Neural crest cell (in vitro differentiated cells): Measurements from ENCODE around the gene ABCG1. TPM values are rescaled to one million over a fixed set of nuclear protein-coding genes. Genes with fewer than 3 reads are reported as not detected.

Experiments
- DNase-seq: peaks from one replicate; pipeline ENCODE4 v3.0.0; 2021; ENCODE audit warnings: low read depth, mixed read lengths, low spot score
- H3K27ac Mint-ChIP-seq: one replicate; pipeline ENCODE4 v1.8.0; 2021; ENCODE audit warnings: mild to moderate bottlenecking, mixed read lengths; ENCODE audit not compliant: unreplicated experiment
- H3K27me3 Mint-ChIP-seq: 2 replicates; pipeline ENCODE4 v1.8.0; 2021; ENCODE audit warnings: low read depth, mild to moderate bottlenecking, mixed read lengths
- H3K36me3 Mint-ChIP-seq: 2 replicates; pipeline ENCODE4 v1.8.0; 2021; ENCODE audit warnings: low read depth, mild to moderate bottlenecking, mixed read lengths
- H3K4me1 Mint-ChIP-seq: 2 replicates; pipeline ENCODE4 v1.8.0; 2021; ENCODE audit warnings: mixed read lengths
- H3K4me3 Mint-ChIP-seq: one replicate; pipeline ENCODE4 v1.8.0; 2021; ENCODE audit warnings: mild to moderate bottlenecking, mixed read lengths
- H3K9me3 Mint-ChIP-seq: 2 replicates; pipeline ENCODE4 v1.8.0; 2021; ENCODE audit warnings: mixed read lengths
- total RNA-seq: library from RNA; stranded (reverse); gene quantifications from 2 replicates; pipeline ENCODE4 v1.2.1, GENCODE V29; 2021
- TF ChIP-seq, protein P1 (sequence below): fragments of 200-600 bp; sonication (generic); conservative IDR thresholded peaks from 2 replicates; pipeline ENCODE4 v1.5.0; 2021; ENCODE audit warnings: antibody characterized with exemption, mild to moderate bottlenecking

ABCG1 gene
- total RNA-seq, 1 donor from 2014 or later, result 3.3 TPM

DNA sequence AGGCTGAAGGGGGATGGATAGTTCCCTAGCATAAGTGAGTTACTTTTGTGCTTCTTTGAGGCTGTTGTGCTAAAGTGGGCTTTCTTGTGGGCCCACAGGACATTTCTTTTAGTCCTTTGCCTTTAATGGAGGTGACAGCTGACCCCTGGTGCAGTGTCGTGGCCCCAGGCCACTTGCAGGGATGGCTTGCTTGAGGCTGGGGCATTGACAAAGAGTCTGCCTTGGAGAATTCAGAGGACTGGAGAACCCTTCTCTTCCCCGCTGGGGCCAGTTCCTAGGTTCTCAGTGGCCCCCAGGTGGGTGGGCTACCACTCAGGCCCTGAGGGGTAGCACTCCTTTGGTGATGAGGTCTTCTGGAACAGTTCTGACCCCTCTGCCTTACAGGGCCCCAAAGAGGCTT, 12.8 kb downstream of the ABCG1 start:
- H3K4me1 Mint-ChIP-seq, result peaks cover 61% of the 10 kb centered on the region
- H3K9me3 Mint-ChIP-seq, result no peaks in the 10 kb centered on the region
- no peak overlapping the region for H3K27ac Mint-ChIP-seq
- DNase-seq, result no peak
- H3K4me3 Mint-ChIP-seq, result no peak overlapping the region
- TF ChIP-seq, protein P1, sequence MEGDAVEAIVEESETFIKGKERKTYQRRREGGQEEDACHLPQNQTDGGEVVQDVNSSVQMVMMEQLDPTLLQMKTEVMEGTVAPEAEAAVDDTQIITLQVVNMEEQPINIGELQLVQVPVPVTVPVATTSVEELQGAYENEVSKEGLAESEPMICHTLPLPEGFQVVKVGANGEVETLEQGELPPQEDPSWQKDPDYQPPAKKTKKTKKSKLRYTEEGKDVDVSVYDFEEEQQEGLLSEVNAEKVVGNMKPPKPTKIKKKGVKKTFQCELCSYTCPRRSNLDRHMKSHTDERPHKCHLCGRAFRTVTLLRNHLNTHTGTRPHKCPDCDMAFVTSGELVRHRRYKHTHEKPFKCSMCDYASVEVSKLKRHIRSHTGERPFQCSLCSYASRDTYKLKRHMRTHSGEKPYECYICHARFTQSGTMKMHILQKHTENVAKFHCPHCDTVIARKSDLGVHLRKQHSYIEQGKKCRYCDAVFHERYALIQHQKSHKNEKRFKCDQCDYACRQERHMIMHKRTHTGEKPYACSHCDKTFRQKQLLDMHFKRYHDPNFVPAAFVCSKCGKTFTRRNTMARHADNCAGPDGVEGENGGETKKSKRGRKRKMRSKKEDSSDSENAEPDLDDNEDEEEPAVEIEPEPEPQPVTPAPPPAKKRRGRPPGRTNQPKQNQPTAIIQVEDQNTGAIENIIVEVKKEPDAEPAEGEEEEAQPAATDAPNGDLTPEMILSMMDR, result no peak
- H3K36me3 Mint-ChIP-seq, result no peaks in the 10 kb centered on the region
- H3K27me3 Mint-ChIP-seq, result peaks cover 12% of the 10 kb centered on the region

DNA sequence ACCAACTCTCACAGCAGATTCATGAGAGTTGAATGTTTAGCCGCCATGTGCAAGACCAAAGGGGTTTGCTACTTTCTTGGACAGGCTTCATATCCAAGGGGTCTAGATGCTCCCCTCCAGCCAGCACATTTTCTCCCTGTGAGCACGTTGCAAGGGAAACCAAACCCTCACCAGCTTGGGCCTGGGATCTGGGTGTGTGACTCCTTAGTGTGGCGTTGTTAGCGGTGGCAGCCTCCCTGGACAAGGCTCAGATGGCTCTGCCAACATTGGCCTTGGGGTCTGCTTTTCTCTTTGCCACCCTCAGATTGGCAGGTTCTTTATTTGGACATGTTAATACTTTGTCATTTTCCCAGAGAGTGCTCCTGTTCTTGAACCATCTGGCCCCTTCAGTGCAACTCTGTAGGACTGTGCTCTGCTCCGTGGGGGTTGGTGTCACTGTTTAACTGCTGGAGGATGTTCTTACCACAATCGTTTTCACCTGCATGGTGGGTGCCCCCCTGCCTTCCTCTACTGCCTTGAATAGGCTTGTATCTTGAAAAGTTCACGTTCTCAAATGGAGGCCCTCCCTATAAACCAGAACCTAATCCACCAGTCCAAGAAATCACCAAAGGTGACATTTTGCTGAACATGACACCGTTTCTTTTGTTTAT, 13.4 kb downstream of the ABCG1 start:
- no peak for DNase-seq
- TF ChIP-seq, protein P1, result no peak
- Mint-ChIP-seq H3K27me3 (peaks cover 18% of the 10 kb centered on the region), H3K4me3 (no peak overlapping the region), H3K27ac (no peak overlapping the region), H3K36me3 (no peaks in the 10 kb centered on the region), H3K9me3 (no peaks in the 10 kb centered on the region), H3K4me1 (peaks cover 55% of the 10 kb centered on the region)

DNA sequence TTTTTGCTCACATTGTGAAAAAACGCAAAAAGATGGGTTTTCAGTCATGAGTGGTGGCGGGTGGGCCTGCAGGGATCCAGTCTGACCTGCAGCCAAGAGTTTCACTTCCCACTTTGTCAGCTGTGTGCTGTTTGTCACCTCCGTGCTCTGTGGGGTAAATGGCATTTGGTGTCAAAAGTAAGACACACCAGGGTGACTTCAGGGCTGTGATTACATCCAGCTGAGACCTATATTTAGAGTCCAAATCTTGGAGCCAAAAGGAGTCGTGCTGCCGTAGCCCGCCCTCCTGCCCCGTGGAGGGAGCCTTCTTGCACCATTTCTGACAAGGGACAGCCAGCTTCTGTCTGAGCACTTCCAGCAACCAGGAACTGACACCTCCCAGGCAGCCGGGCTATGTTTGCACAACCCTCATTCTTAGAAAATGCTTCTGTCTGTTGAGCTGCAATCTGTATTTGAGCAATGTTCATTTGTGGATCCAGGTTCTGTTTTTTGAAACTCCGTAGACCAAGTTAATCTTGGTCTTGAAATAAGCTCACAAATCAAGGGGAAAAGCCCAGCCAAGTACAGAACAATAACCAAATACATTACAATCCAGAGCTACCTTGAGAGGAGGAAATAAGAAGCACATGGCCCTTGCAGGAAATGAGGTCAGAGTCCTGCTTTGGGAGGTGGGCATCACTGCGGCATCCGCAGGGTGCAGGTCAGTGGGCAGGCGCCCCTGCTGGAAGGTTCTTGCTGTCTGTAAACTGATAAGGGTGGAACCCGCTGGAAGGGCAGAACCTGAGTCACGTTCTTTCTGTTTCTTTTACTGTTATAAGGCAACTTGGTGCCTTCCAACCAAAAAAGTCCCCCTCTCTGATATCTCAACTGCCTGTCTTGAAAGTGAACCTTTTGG, 14.4 kb downstream of the ABCG1 start:
- H3K9me3 Mint-ChIP-seq, result no peaks in the 10 kb centered on the region
- TF ChIP-seq, protein P1, result no peak
- H3K27ac Mint-ChIP-seq, result no peak overlapping the region
- peak overlapping the region; percentile 26 for H3K4me3 Mint-ChIP-seq
- peaks cover 19% of the 10 kb centered on the region for H3K27me3 Mint-ChIP-seq
- H3K4me1 Mint-ChIP-seq, result peaks cover 48% of the 10 kb centered on the region
- H3K36me3 Mint-ChIP-seq, result no peaks in the 10 kb centered on the region
- DNase-seq, result no peak

DNA sequence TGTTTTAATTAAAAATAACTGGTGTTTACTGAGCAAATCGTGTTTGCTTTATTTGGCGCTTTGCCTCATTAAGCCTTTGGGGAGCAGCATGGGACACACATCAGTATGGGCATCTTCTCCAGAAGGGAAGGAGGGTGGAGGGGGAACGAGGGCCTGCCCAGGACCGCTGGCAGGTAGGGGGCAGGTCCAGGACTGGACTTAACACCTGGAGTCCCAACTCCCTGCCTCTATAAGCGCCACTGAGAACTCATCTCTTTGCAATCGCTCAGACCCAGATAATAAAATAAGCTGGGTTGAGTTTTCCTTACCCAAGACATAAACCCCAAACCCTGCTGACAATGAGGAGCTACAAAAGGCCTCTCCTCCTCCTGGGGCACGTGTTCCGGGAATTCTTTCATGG, 15.1 kb downstream of the ABCG1 start:
- no peak for DNase-seq
- Mint-ChIP-seq H3K4me3 (no peak overlapping the region), H3K36me3 (no peaks in the 10 kb centered on the region), H3K27ac (no peak overlapping the region), H3K4me1 (peaks cover 46% of the 10 kb centered on the region), H3K9me3 (no peaks in the 10 kb centered on the region), H3K27me3 (peaks cover 19% of the 10 kb centered on the region)
- TF ChIP-seq, protein P1, result no peak

DNA sequence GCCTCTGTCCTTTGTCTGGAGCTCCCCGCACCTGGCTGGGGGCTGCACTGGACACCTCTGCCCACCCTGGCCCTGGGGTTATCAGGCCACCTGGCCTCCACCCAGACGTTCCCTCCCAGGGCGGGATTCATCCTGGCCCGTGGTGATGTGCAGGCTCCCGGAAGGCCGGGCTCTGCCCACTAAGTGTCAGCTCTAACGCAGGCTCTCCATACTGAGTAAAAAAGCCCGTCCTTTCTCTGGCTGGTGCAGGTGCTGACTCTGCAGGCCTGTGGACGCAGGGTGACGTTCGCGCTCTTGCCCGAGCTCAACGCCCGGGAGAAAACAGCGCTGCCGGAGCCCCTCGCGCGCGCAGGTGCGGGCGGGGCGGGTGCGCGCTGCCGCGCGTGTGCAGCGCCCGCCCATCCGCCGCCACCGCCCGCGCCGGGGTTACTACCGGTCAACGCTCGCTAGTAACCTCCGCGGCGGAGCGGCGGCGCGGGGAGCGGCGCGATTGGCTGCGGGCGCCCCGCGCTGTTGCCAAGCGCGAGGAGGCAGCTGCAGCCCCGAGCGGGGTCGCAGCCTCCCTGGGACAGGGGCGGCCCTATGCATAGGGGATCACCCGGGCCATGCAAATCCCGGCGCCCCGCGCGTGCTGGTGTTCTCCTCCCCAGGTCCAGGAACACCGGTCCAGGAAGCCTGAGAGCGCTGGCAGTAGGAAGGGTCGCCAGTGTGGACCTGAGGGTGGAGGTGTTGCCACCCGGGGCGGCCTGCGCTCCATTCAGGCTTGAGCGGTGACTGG, 15.7 kb downstream of the ABCG1 start:
- no peaks in the 10 kb centered on the region for H3K9me3 Mint-ChIP-seq
- TF ChIP-seq, protein P1, result no peak
- peaks cover 45% of the 10 kb centered on the region for H3K4me1 Mint-ChIP-seq
- peak overlapping the region; percentile 76 for H3K4me3 Mint-ChIP-seq
- peaks cover 19% of the 10 kb centered on the region for H3K27me3 Mint-ChIP-seq
- H3K36me3 Mint-ChIP-seq, result no peaks in the 10 kb centered on the region
- DNase-seq, result peak; percentile 62
- H3K27ac Mint-ChIP-seq, result no peak overlapping the region
